HG03060 (cell line): ENCODE measurements around the gene TAF9.
"Not testable (repeated sequence)": the region's sequence is repeated elsewhere in the genome, so short reads cannot be mapped to it uniquely, and the experiment has no call there.

Experiments
- ATAC-seq: cut with Tn5 transposase; IDR thresholded peaks from one replicate; pipeline ENCODE4 v1.9.1; 2021; ENCODE audit warnings: low read depth, moderate number of reproducible peaks; ENCODE audit not compliant: unreplicated experiment

TAF9 gene

GRCh38 chr5:69369340-69370121 is at the start of gene TAF9, which contains the start of the genes AK6 and RAD17:
Gene TAF9 (minus strand): TSS chr5:69369520. CDS start chr5:69365737, 3,783 bp downstream.
Gene AK6 (minus strand): TSS chr5:69369520. CDS start chr5:69369490, 30 bp downstream.
Gene RAD17 (plus strand): TSS chr5:69369818. CDS start chr5:69372209, 2,391 bp downstream.
- ATAC-seq = peak; percentile 70

GRCh38 chr5:69418554-69418953 is 49.2 kb upstream of the TAF9 start:
- ATAC-seq = no peak

- no peak for ATAC-seq
Observed at GRCh38 chr5:69416699-69417098, 47.4 kb upstream of the TAF9 start.

GRCh38 chr5:69416180-69416579 is 46.9 kb upstream of the TAF9 start:
- ATAC-seq = no peak

- ATAC-seq = no peak
Observed at GRCh38 chr5:69415584-69415958, 46.3 kb upstream of the TAF9 start.

- ATAC-seq = no peak
Observed at GRCh38 chr5:69414885-69415583, 45.7 kb upstream of the TAF9 start, which contains the start of gene MARVELD2. Gene MARVELD2 (plus strand): TSS chr5:69415116. CDS start chr5:69419386, 4,270 bp downstream.

GRCh38 chr5:69404659-69405330 is 35.5 kb upstream of the TAF9 start:
- ATAC-seq = no peak

GRCh38 chr5:69378376-69378775 is 9.1 kb upstream of the TAF9 start:
- no peak for ATAC-seq

GRCh38 chr5:69374911-69375446 is 5.7 kb upstream of the TAF9 start:
- peak; percentile 59 for ATAC-seq

- ATAC-seq = no peak
Observed at GRCh38 chr5:69372394-69372793, 3.1 kb upstream of the TAF9 start.

GRCh38 chr5:69370335-69370734 is 1.0 kb upstream of the TAF9 start:
- not testable (repeated sequence) for ATAC-seq

GRCh38 chr5:69368458-69369339 is 621 bp downstream of the TAF9 start:
- peak; percentile 8 for ATAC-seq

- no peak for ATAC-seq
Observed at GRCh38 chr5:69367697-69368279, 1.5 kb downstream of the TAF9 start.

- no peak for ATAC-seq
Observed at GRCh38 chr5:69364850-69365249, 4.5 kb downstream of the TAF9 start.

- ATAC-seq = no peak
Observed at GRCh38 chr5:69364414-69364813, 4.9 kb downstream of the TAF9 start.

- ATAC-seq = no peak
Observed at GRCh38 chr5:69360442-69360841, 8.9 kb downstream of the TAF9 start.

GRCh38 chr5:69359699-69360098 is 9.6 kb downstream of the TAF9 start:
- ATAC-seq = no peak

GRCh38 chr5:69350664-69351063 is 18.7 kb downstream of the TAF9 start:
- ATAC-seq = no peak

GRCh38 chr5:69343083-69343482 is 26.2 kb downstream of the TAF9 start:
- no peak for ATAC-seq
